ENCODE data around the gene C11orf86.

C11orf86 gene

DNA sequence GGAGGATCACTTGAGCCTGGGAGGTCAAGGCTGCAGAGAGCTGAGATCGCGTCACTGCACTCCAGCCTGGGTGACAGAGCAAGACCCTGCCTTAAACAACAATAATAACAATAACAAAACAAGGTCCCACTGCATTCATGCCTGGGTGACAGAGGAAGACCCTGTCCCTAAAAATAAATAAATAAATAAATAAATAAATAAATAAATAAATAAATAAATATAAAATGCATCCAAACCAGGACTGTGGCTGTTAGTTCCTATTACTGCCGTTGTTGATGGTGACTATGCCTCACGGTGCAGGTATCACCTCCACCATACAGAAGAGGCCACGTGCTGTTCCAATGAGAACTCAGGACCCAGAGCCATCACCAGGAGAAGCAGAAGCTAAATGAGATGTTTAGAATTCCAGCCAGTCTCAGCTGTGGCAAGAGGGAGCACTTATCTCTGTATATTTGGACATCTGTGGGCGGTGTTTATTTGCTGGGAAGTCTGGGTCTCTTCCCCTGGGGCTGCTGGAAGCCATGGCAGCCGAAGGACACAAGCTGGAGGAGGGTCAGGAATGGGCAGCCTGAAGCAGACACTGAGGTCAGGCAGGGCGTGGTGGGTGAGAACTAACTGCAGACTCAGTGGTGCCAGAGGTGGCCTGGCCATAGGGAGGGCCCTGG is 21.6 kb downstream of the C11orf86 start:
- Histone ChIP-seq H3K4me2 (ENCODE audit: low read depth, low read length, poor library complexity, severe bottlenecking) (no peak overlapping the region), H3K27me3 (ENCODE audit: insufficient read depth, low read length, poor library complexity, severe bottlenecking) (peaks cover 5% of the 10 kb centered on the region), H3K4me3 (ENCODE audit: low read length, poor library complexity, severe bottlenecking) (no peak overlapping the region), H2AFZ (ENCODE audit: low read length) (no peak overlapping the region), H3K9ac (ENCODE audit: low read depth, low read length, poor library complexity, severe bottlenecking) (no peak overlapping the region), H3K9me3 (ENCODE audit: insufficient read depth, low read depth, low read length) (no peaks in the 10 kb centered on the region), H3K79me2 (ENCODE audit: insufficient read depth, low read length) (no peaks in the 10 kb centered on the region), H4K20me1 (ENCODE audit: insufficient read depth, low read length, poor library complexity, severe bottlenecking) (no peaks in the 10 kb centered on the region), H3K36me3 (ENCODE audit: insufficient read depth, low read length) (no peaks in the 10 kb centered on the region), H3K9me2 (replicated peaks; ENCODE audit: low read depth, low read length) (no peaks in the 10 kb centered on the region), H3F3A (ENCODE audit: low read depth) (no peaks in the 10 kb centered on the region), H3K4me1 (ENCODE audit: insufficient read depth, low read length, poor library complexity, severe bottlenecking) (no peaks in the 10 kb centered on the region)
- TF ChIP-seq, protein P1, sequence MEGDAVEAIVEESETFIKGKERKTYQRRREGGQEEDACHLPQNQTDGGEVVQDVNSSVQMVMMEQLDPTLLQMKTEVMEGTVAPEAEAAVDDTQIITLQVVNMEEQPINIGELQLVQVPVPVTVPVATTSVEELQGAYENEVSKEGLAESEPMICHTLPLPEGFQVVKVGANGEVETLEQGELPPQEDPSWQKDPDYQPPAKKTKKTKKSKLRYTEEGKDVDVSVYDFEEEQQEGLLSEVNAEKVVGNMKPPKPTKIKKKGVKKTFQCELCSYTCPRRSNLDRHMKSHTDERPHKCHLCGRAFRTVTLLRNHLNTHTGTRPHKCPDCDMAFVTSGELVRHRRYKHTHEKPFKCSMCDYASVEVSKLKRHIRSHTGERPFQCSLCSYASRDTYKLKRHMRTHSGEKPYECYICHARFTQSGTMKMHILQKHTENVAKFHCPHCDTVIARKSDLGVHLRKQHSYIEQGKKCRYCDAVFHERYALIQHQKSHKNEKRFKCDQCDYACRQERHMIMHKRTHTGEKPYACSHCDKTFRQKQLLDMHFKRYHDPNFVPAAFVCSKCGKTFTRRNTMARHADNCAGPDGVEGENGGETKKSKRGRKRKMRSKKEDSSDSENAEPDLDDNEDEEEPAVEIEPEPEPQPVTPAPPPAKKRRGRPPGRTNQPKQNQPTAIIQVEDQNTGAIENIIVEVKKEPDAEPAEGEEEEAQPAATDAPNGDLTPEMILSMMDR (conservative IDR thresholded peaks at IDR 0.05; ENCODE audit: low read length) = no peak
- TF ChIP-seq EZH2phosphoT487 (IDR thresholded peaks at IDR 0.05; ENCODE audit: borderline replicate concordance) = no peak

GRCh38 chr11:66999555-66999954 is 24.5 kb downstream of the C11orf86 start:
- peaks cover 12% of the 10 kb centered on the region for H3K27me3 ChIP-seq (ENCODE audit: insufficient read depth, low read length, poor library complexity, severe bottlenecking)
- H2AFZ ChIP-seq (ENCODE audit: low read length) = no peak overlapping the region
- H3K4me3 ChIP-seq (ENCODE audit: low read length, poor library complexity, severe bottlenecking) = no peak overlapping the region
- H3K9ac ChIP-seq (ENCODE audit: low read depth, low read length, poor library complexity, severe bottlenecking) = no peak overlapping the region
- H3K4me1 ChIP-seq (ENCODE audit: insufficient read depth, low read length, poor library complexity, severe bottlenecking) = no peaks in the 10 kb centered on the region
- no peaks in the 10 kb centered on the region for H3K9me2 ChIP-seq (replicated peaks; ENCODE audit: low read depth, low read length)
- no peaks in the 10 kb centered on the region for H3K36me3 ChIP-seq (ENCODE audit: insufficient read depth, low read length)
- no peaks in the 10 kb centered on the region for H3K79me2 ChIP-seq (ENCODE audit: insufficient read depth, low read length)
- no peaks in the 10 kb centered on the region for H3F3A ChIP-seq (ENCODE audit: low read depth)
- H3K4me2 ChIP-seq (ENCODE audit: low read depth, low read length, poor library complexity, severe bottlenecking) = no peak overlapping the region
- no peaks in the 10 kb centered on the region for H4K20me1 ChIP-seq (ENCODE audit: insufficient read depth, low read length, poor library complexity, severe bottlenecking)
- TF ChIP-seq EZH2phosphoT487 (IDR thresholded peaks at IDR 0.05; ENCODE audit: borderline replicate concordance) = no peak
- TF ChIP-seq, protein P1 (conservative IDR thresholded peaks at IDR 0.05; ENCODE audit: low read length) = no peak
- no peaks in the 10 kb centered on the region for H3K9me3 ChIP-seq (ENCODE audit: insufficient read depth, low read depth, low read length)

DNA sequence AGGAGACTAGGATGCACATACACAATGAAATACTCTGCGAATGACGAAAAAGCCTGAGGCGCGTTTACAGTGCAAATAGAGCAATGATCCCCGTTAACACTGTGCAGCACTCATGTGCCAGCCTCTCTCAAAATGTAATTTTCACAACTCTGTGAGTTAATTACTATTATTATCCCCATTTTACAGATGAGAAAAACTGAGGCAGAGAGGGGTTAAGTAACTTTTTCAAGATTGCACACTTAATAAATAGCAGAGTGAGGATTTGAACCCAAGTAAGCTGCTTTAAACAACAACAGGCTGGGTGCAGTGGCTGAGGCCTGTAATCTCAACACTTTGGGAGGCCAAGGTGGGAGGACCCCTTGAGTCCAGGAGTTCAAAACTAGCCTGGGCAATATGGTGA is 26.2 kb downstream of the C11orf86 start:
- no peaks in the 10 kb centered on the region for H3K9me3 ChIP-seq (ENCODE audit: insufficient read depth, low read depth, low read length)
- no peak for TF ChIP-seq EZH2phosphoT487 (IDR thresholded peaks at IDR 0.05; ENCODE audit: borderline replicate concordance)
- TF ChIP-seq, protein P1 (conservative IDR thresholded peaks at IDR 0.05; ENCODE audit: low read length) = no peak

More for the DNA sequence above, 26.2 kb downstream of the C11orf86 start:
- no peaks in the 10 kb centered on the region for H3K36me3 ChIP-seq (ENCODE audit: insufficient read depth, low read length)
- H3K9ac ChIP-seq (ENCODE audit: low read depth, low read length, poor library complexity, severe bottlenecking) = no peak overlapping the region
- no peaks in the 10 kb centered on the region for H4K20me1 ChIP-seq (ENCODE audit: insufficient read depth, low read length, poor library complexity, severe bottlenecking)
- H3K79me2 ChIP-seq (ENCODE audit: insufficient read depth, low read length) = no peaks in the 10 kb centered on the region
- no peaks in the 10 kb centered on the region for H3K9me2 ChIP-seq (replicated peaks; ENCODE audit: low read depth, low read length)
- peaks cover 3% of the 10 kb centered on the region for H3K4me1 ChIP-seq (ENCODE audit: insufficient read depth, low read length, poor library complexity, severe bottlenecking)
- H3K27me3 ChIP-seq (ENCODE audit: insufficient read depth, low read length, poor library complexity, severe bottlenecking) = peaks cover 12% of the 10 kb centered on the region
- H3K4me2 ChIP-seq (ENCODE audit: low read depth, low read length, poor library complexity, severe bottlenecking) = no peak overlapping the region
- H2AFZ ChIP-seq (ENCODE audit: low read length) = no peak overlapping the region
- no peak overlapping the region for H3K4me3 ChIP-seq (ENCODE audit: low read length, poor library complexity, severe bottlenecking)
- no peaks in the 10 kb centered on the region for H3F3A ChIP-seq (ENCODE audit: low read depth)

All from Loucy (cell line).